Thyroid gland (tissue), 4 donors: ENCODE results near the gene OTUB1. TPM values are rescaled to one million over a fixed set of nuclear protein-coding genes. Genes with fewer than 3 reads are reported as not detected.

Experiments used
- DNase-seq, 2 donors: peaks; one replicate each; pipeline ENCODE4 v3.0.0-alpha.2; 2019
- H3K27ac ChIP-seq, 3 donors: fragments of 200-600 bp; sonication (generic); 1 replicate in 2 of 3; 2 replicates in 1 of 3; pipeline ENCODE4 v1.5.1; 2016 to 2019; ENCODE audit warnings: mild to moderate bottlenecking in 1 of 3, moderate library complexity in 1 of 3
- H3K27me3 ChIP-seq: fragments of 200-600 bp; sonication (generic); one replicate; pipeline ENCODE4 v1.5.1; 2019
- H3K36me3 ChIP-seq, 2 donors: fragments of 200-600 bp; sonication (generic); one replicate each; pipeline ENCODE4 v1.5.1; 2016 to 2019
- H3K4me1 ChIP-seq, 2 donors: fragments of 200-600 bp; sonication (generic); one replicate each; pipeline ENCODE4 v1.5.1; 2017 to 2019
- H3K4me3 ChIP-seq, 3 donors: fragments of 200-600 bp; sonication (generic); replicated peaks in 1 of 3; 1 replicate in 2 of 3; 2 replicates in 1 of 3; pipeline ENCODE4 v1.5.1; 2016; ENCODE audit warnings: mild to moderate bottlenecking in 1 of 3
- H3K9me3 ChIP-seq: fragments of 200-600 bp; sonication (generic); one replicate; pipeline ENCODE4 v1.5.1; 2017
- POLR2A ChIP-seq, 2 donors: fragments of 450-650 bp; IDR thresholded peaks; one replicate each; pipeline ENCODE4 v1.6.1; 2017; ENCODE audit warnings: antibody characterized with exemption in 2 of 2, mild to moderate bottlenecking in 2 of 2, moderate library complexity in 1 of 2
- WGBS, 2 donors: methylation state at CpG; one replicate each; pipeline ENCODE4 v1.1.5; 2017; 5-methylcytosine and 5-hydroxymethylcytosine counted together
- intact Hi-C: fragments of 100-400 bp; cut with DNase I; formaldehyde crosslinking; loops from one replicate; pipeline ENCODE4 v1.15.1; 2023
- total RNA-seq, 4 donors: library from RNA; depleted of rRNA; stranded (reverse); fragments of >200 nt; gene quantifications; one replicate each; pipeline ENCODE4 v1.2.3, GENCODE V29; 2016
- TF ChIP-seq, protein P1 (sequence below), 6 experiments: fragments of 200-600 bp in 3 of 6; fragments of 450-650 bp in 3 of 6; sonication (generic) in 3 of 6; IDR thresholded peaks; one replicate each; pipeline ENCODE4 v1.5.1; 2016 to 2019; ENCODE audit warnings: antibody characterized with exemption in 6 of 6, mild to moderate bottlenecking in 2 of 6, inconsistent platforms in 1 of 6, moderate library complexity in 1 of 6

The OTUB1 gene
- total RNA-seq, 4 donors from 2014 or later, result 62.3 to 130 (median 76.1) TPM

DNA sequence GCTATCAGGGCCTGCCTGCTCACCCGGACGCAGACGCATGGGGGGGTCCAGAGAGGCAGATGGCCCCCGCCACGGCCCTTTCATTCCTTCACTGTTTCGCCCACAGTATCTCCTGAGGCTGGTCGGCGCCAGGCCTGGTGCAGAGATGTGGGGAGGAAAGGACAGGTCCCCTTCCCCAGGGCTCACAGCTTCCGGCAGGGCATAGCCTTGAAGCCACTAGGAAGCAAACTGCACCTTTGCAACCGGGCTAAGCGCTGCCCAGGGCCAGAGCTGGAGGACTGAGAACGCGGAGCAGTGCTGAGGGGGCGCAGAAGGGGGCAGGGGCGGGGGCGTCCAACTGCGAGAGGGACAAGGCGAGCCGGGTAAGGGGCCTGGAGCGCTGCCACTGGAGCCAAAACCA lies 29.3 kb downstream of the OTUB1 start:
- H3K9me3 ChIP-seq, result no peaks in the 10 kb centered on the region
- no peak for DNase-seq
- intact Hi-C loops, result no loop called here
- no peak overlapping the region for H3K27ac ChIP-seq
- no peaks in the 10 kb centered on the region for H3K27me3 ChIP-seq
- no peak overlapping the region for H3K4me3 ChIP-seq
- WGBS, 2 donors, result 93% methylated on average over 17 to 20 of the region's 20 CpGs
- H3K36me3 ChIP-seq, result no peaks in the 10 kb centered on the region
- H3K4me1 ChIP-seq, result peaks cover 6 to 19% of the 10 kb centered on the region in 2 donors
- TF ChIP-seq, protein P1, sequence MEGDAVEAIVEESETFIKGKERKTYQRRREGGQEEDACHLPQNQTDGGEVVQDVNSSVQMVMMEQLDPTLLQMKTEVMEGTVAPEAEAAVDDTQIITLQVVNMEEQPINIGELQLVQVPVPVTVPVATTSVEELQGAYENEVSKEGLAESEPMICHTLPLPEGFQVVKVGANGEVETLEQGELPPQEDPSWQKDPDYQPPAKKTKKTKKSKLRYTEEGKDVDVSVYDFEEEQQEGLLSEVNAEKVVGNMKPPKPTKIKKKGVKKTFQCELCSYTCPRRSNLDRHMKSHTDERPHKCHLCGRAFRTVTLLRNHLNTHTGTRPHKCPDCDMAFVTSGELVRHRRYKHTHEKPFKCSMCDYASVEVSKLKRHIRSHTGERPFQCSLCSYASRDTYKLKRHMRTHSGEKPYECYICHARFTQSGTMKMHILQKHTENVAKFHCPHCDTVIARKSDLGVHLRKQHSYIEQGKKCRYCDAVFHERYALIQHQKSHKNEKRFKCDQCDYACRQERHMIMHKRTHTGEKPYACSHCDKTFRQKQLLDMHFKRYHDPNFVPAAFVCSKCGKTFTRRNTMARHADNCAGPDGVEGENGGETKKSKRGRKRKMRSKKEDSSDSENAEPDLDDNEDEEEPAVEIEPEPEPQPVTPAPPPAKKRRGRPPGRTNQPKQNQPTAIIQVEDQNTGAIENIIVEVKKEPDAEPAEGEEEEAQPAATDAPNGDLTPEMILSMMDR (IDR thresholded peaks at IDR 0.05), result no peak
- no peak for TF ChIP-seq POLR2A (IDR thresholded peaks at IDR 0.05)

DNA sequence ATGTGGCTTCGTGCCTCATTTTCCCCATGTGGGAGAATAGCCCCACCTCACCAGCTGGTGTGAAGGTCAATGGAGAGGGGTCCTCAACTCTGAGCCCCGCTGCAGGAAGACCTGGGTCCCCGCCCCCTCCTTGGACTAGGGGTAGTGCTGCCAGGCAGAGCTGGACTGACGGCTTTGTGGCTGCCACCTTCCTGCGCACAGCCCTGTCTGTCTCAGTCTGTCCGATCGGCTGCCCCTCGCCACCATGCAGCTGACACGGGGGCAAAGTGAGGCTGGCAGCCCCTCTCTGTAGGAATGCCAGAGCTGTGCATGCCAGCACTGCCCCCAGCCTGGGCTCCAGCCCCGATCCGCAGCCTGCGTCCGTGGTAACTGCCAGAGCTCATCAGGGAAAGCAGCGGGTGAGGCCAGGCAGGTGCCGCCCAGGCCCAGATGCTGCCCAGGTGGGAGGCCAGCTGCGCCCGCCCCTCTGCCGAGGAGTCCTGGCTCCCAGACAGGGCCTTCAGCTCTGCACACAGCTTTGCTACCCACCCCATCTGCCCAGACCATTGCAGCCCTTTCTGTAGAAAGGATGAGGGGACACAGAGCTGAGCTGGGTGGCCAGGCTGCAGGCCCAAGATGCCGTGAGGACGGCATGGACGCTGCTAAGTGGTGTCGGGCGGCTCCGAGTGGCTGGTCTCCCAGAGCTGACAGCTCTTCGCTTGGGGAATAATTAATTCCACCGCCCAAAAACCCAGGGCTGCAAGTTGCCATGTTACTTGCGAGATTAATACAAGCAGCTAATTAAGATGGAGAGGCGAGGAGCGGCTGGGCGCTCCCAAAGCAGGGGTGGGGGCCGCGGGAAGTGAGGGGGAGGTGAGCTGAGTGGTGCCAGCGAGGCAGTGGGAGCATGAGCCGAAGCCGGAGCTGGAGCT lies 30.0 kb downstream of the OTUB1 start:
- TF ChIP-seq, protein P1 (IDR thresholded peaks at IDR 0.05), result no peak
- TF ChIP-seq POLR2A (IDR thresholded peaks at IDR 0.05), result no peak
- Histone ChIP-seq H3K4me3 (no peak overlapping the region), H3K4me1 (peaks cover 6 to 19% of the 10 kb centered on the region in 2 donors), H3K27ac (no peak overlapping the region), H3K36me3 (no peaks in the 10 kb centered on the region), H3K27me3 (no peaks in the 10 kb centered on the region), H3K9me3 (no peaks in the 10 kb centered on the region)
- 91 to 93% methylated on average over 26 to 34 of the region's 35 CpGs for WGBS, 2 donors
- intact Hi-C loops, result no loop called here
- DNase-seq, result no peak

DNA sequence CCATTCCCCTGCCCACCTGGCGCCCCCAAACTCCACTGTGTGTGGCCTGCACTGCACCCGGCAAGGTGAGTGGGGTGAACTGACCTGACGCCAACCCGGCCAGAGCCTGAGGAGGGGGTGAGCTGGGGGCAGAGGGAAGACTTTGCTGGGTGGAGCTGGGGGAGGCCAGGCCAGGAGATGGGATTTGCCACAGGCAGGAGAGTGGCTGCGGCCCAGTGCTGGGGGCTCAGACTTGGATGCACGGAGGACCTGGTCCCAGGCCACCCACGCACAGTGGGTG lies 31.6 kb downstream of the OTUB1 start:
- H3K36me3 ChIP-seq, result no peaks in the 10 kb centered on the region
- 66 to 75% methylated on average over 4 of the region's 7 CpGs for WGBS, 2 donors
- intact Hi-C loops, result no loop called here
- no peak for DNase-seq
- H3K4me1 ChIP-seq, result peaks cover 6 to 19% of the 10 kb centered on the region in 2 donors
- H3K27ac ChIP-seq, result no peak overlapping the region
- TF ChIP-seq, protein P1 (IDR thresholded peaks at IDR 0.05), result no peak
- TF ChIP-seq POLR2A (IDR thresholded peaks at IDR 0.05), result no peak
- H3K27me3 ChIP-seq, result no peaks in the 10 kb centered on the region
- no peak overlapping the region for H3K4me3 ChIP-seq
- H3K9me3 ChIP-seq, result no peaks in the 10 kb centered on the region

DNA sequence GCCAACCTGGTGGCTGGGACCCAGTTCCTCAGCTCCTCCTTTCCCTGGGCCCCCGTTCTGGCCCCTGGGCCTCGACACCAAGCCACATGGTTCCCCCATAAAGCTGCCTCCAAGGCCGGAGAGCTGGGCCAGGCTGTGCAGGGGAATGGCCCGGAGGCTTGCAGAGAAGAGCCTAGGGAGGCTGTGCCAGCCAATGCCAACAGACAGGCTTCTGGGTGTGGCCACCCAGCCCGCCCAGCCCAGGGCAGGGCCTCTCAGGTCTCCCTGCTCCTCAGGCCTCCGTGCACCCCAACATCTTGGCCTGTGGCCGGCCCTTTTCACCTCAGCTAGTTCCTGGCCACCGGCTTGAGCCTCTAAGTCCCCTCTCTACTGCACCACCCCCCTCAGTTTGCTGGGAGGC lies 32.1 kb downstream of the OTUB1 start:
- intact Hi-C loops, result no loop called here
- no peak overlapping the region for H3K4me3 ChIP-seq

More for the DNA sequence above, 32.1 kb downstream of the OTUB1 start:
- WGBS, 2 donors, result 89 to 91% methylated on average over 4 of the region's 8 CpGs
- H3K9me3 ChIP-seq, result no peaks in the 10 kb centered on the region
- H3K36me3 ChIP-seq, result no peaks in the 10 kb centered on the region
- peaks cover 6 to 19% of the 10 kb centered on the region in 2 donors for H3K4me1 ChIP-seq
- no peaks in the 10 kb centered on the region for H3K27me3 ChIP-seq
- H3K27ac ChIP-seq, result no peak overlapping the region
- DNase-seq, result no peak
- no peak for TF ChIP-seq POLR2A (IDR thresholded peaks at IDR 0.05)
- TF ChIP-seq, protein P1 (IDR thresholded peaks at IDR 0.05), result no peak
